GM06990 (cell line): ENCODE measurements around the gene TLDC2.
A peak's percentile ranks its signal among the peaks of the same experiment; 100 is the strongest.

ENCODE experiments used
- DNase-seq: peaks from one replicate; pipeline ENCODE4 v3.0.0-alpha.2; 2011; ENCODE audit not compliant: insufficient read length; ENCODE audit errors: extremely low read depth
- H3K27me3 ChIP-seq: replicated peaks from 2 replicates; pipeline ENCODE4 v1.6.0; 2011; ENCODE audit warnings: low read length; ENCODE audit not compliant: control insufficient read depth, insufficient read depth
- H3K36me3 ChIP-seq: 2 replicates; pipeline ENCODE4 v1.5.1; 2011; ENCODE audit warnings: low read length; ENCODE audit not compliant: control insufficient read depth, insufficient read depth
- H3K4me3 ChIP-seq: replicated peaks from 2 replicates; pipeline ENCODE4 v1.5.1; 2011; ENCODE audit warnings: low read depth, mild to moderate bottlenecking, control low read depth, low read length
- CTCF ChIP-seq: IDR thresholded peaks from 2 replicates; pipeline ENCODE4 v1.5.1; 2011; ENCODE audit warnings: low read length, control low read depth, mild to moderate bottlenecking, inconsistent platforms; ENCODE audit not compliant: insufficient read depth, poor library complexity, severe bottlenecking

TLDC2 gene

DNA sequence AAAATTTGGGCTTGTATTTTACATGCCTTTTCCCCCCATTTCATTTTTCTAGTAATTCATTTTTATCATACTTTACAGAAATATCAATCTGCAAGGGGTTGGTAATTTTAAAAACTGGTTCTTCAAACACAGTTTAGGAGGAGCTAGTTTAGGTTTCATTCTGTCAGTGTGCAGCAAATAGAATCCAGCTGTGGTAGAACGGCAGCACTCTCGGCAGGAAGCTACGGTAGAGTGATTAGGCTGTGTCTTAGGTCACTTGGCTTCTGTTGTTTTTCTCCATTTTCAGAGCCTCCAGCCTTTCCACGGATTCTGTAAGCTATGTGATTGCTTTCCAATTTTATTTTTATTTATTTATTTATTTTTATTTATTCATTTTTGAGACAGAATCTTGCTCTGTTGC lies 32.7 kb downstream of the TLDC2 start:
- no peak for DNase-seq
- Histone ChIP-seq H3K27me3 (no peaks in the 10 kb centered on the region), H3K4me3 (no peak overlapping the region), H3K36me3 (peaks cover 2% of the 10 kb centered on the region; the same call in 1 of the 2 replicates)
- TF ChIP-seq CTCF = no peak

DNA sequence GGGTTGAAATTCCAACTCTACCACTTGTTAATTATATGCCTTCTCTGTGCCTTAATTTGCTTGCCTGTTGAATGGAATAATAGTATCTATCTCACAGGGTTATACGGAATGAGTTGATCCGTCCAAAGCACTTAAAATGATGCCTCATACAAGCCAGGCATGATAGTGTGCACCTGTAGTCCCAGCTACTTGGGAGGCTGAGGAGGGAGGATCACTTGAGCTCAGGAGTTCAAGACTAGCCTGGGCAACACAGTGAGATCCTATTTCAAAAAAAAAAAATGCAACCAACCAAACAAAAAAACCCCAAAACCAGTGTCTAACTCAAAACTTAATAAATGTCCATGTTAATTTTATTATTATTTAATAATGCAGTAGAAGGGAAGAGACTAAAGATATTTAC lies 40.3 kb downstream of the TLDC2 start:
- peaks cover 4% of the 10 kb centered on the region for H3K36me3 ChIP-seq

GRCh38 chr20:36917240-36917639 lies 41.3 kb downstream of the TLDC2 start:
- Histone ChIP-seq H3K4me3 (no peak overlapping the region), H3K27me3 (no peaks in the 10 kb centered on the region), H3K36me3 (peaks cover 4% of the 10 kb centered on the region)
- no peak for TF ChIP-seq CTCF
- no peak for DNase-seq

More for the DNA sequence above, 40.3 kb downstream of the TLDC2 start:
- no peak for DNase-seq
- Histone ChIP-seq H3K4me3 (no peak overlapping the region), H3K27me3 (no peaks in the 10 kb centered on the region)
- no peak for TF ChIP-seq CTCF

DNA sequence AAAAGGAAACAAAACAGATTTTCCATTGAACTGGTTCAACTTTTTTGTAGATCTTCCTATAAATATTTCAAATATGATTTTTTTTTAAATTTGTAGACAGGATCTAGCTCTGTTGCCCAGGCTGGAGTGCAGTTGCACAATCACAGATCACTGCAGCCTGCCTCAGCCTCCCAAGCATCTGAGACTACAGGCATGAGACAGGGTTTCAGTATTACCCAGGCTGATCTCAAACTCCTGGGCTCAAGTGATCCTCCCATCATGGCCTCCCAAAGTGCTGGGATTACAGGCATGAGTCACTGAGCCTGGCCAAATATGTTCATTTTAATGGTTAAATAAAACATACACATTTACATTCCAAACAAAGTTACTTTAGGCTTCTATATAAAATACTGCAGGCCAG lies 42.0 kb downstream of the TLDC2 start:
- Histone ChIP-seq H3K27me3 (no peaks in the 10 kb centered on the region), H3K36me3 (peaks cover 8% of the 10 kb centered on the region), H3K4me3 (no peak overlapping the region)
- DNase-seq = no peak
- no peak for TF ChIP-seq CTCF

DNA sequence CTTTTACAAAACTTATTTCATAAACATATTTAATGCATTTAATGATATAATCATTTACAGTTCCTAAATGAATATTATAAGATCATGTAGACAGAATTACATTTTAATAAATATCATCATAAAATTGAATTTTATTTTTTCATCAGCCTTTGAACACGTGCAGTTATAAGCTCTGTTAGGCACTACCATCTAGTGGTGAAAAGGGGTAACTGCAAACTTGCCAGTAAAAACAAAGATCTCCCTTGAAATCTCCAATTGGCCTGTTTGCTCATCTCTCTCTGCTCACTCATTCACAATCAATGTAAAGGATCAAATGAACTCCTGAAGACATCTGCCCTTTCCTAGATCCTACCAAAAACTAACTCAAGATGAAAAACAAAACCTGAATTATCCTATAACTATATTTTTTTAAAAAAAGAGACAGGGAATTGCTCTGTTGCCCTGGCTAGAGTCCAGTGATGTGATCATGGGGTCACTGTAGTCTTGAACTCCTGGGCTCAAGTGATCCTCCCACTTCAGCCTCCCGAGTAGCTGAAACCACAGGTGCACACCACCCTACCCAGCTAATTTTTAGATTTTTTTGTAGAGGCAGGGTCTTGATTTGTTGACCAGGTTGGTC lies 43.9 kb downstream of the TLDC2 start:
- Histone ChIP-seq H3K27me3 (no peaks in the 10 kb centered on the region), H3K36me3 (peaks cover 8% of the 10 kb centered on the region)
- peak; percentile 14 for DNase-seq

More for the DNA sequence above, 43.9 kb downstream of the TLDC2 start:
- peak; percentile 93 for TF ChIP-seq CTCF
- no peak overlapping the region for H3K4me3 ChIP-seq
